Sigmoid colon (tissue), 7 donors: ENCODE measurements around the gene KSR1. TPM values are rescaled to one million over a fixed set of nuclear protein-coding genes. Genes with fewer than 3 reads are reported as not detected.

Source experiments
- DNase-seq: peaks from one replicate; pipeline ENCODE4 v3.0.0-alpha.2; 2019
- H3K27ac ChIP-seq, 4 donors: fragments of 200-600 bp; sonication (generic); one replicate each; pipeline ENCODE4 v1.5.1; 2016 to 2019; ENCODE audit warnings: mild to moderate bottlenecking in 1 of 4
- H3K27me3 ChIP-seq, 3 donors: fragments of 200-600 bp; sonication (generic); one replicate each; pipeline ENCODE4 v1.5.1; 2019; ENCODE audit warnings: mild to moderate bottlenecking in 1 of 3
- H3K36me3 ChIP-seq, 4 donors: fragments of 200-600 bp; sonication (generic); one replicate each; pipeline ENCODE4 v1.5.1; 2016 to 2019
- H3K4me1 ChIP-seq, 4 donors: fragments of 200-600 bp; sonication (generic); one replicate each; pipeline ENCODE4 v1.5.1; 2017 to 2019
- H3K4me3 ChIP-seq, 4 donors: fragments of 200-600 bp; sonication (generic); one replicate each; pipeline ENCODE4 v1.5.1; 2017 to 2019; ENCODE audit warnings: mild to moderate bottlenecking in 2 of 4, moderate library complexity in 1 of 4
- H3K9me3 ChIP-seq, 4 donors: fragments of 200-600 bp in 3 of 4; sonication (generic) in 3 of 4; one replicate each; pipeline versions ENCODE4 v1.5.1 to v1.6.1; 2013 to 2019
- EP300 ChIP-seq, 4 donors: sonication (generic); formaldehyde crosslinking; IDR thresholded peaks; one replicate each; pipeline ENCODE4 v1.6.1; 2017; ENCODE audit warnings: antibody characterized with exemption in 4 of 4
- POLR2A ChIP-seq, 2 donors: fragments of 450-650 bp; IDR thresholded peaks; one replicate each; pipeline ENCODE4 v1.6.1; 2016; ENCODE audit warnings: antibody characterized with exemption in 2 of 2, mild to moderate bottlenecking in 2 of 2, moderate library complexity in 2 of 2
- POLR2AphosphoS5 ChIP-seq, 4 donors: sonication (generic); formaldehyde crosslinking; IDR thresholded peaks; one replicate each; pipeline ENCODE4 v1.6.1; 2017; ENCODE audit warnings: antibody characterized with exemption in 4 of 4
- WGBS, 2 donors: extraction: QIAGEN DNeasy Blood & Tissue Kit; methylation state at CpG; one replicate each; pipeline ENCODE4 v1.1.7; 2013; 5-methylcytosine and 5-hydroxymethylcytosine counted together
- intact Hi-C: fragments of 100-400 bp; cut with DNase I; formaldehyde crosslinking; loops from one replicate; pipeline ENCODE4 v1.15.1; 2023
- polyA plus RNA-seq, 3 donors: library from polyadenylated mRNA; stranded (reverse); fragments of 200-250 nt; gene quantifications; one replicate each; pipeline ENCODE4 v1.2.3, GENCODE V29; 2013
- total RNA-seq, 4 donors: library from RNA; depleted of rRNA; stranded (reverse); fragments of >200 nt; gene quantifications; one replicate each; pipeline ENCODE4 v1.1.0, GENCODE V29; 2016
- TF ChIP-seq, protein P1 (sequence below), 4 experiments: fragments of 450-650 bp in 3 of 4; fragments of 200-600 bp in 1 of 4; IDR thresholded peaks; one replicate each; pipeline ENCODE4 v1.5.1; 2016 to 2019; ENCODE audit warnings: antibody characterized with exemption in 4 of 4, mild to moderate bottlenecking in 3 of 4, moderate library complexity in 2 of 4
- donor health status: healthy with polysubstance abuse.
- donor health status: Bipolar disorder and iron deficiency.
- donor health status: healthy.

Gene KSR1
- total and polyA plus RNA-seq, 7 donors, result 4.2 to 25.8 (median 18.2) TPM

- H3K4me3 ChIP-seq, result no peak overlapping the region
- H3K9me3 ChIP-seq, result no peaks in the 10 kb centered on the region
- 88 to 91% methylated on average over 6 of the region's 6 CpGs for WGBS, 2 donors
- H3K27me3 ChIP-seq, result no peaks in the 10 kb centered on the region
- intact Hi-C loops, result no loop called here
- H3K27ac ChIP-seq, result peak overlapping the region; percentile 65 to 85 (median 76)
- no peaks in the 10 kb centered on the region for H3K36me3 ChIP-seq
- peak; percentile 56 for DNase-seq
- H3K4me1 ChIP-seq, result peaks cover 0 to 46% (median 36%) of the 10 kb centered on the region in 4 donors
- TF ChIP-seq, protein P1, sequence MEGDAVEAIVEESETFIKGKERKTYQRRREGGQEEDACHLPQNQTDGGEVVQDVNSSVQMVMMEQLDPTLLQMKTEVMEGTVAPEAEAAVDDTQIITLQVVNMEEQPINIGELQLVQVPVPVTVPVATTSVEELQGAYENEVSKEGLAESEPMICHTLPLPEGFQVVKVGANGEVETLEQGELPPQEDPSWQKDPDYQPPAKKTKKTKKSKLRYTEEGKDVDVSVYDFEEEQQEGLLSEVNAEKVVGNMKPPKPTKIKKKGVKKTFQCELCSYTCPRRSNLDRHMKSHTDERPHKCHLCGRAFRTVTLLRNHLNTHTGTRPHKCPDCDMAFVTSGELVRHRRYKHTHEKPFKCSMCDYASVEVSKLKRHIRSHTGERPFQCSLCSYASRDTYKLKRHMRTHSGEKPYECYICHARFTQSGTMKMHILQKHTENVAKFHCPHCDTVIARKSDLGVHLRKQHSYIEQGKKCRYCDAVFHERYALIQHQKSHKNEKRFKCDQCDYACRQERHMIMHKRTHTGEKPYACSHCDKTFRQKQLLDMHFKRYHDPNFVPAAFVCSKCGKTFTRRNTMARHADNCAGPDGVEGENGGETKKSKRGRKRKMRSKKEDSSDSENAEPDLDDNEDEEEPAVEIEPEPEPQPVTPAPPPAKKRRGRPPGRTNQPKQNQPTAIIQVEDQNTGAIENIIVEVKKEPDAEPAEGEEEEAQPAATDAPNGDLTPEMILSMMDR (IDR thresholded peaks at IDR 0.05), result no peak
- TF ChIP-seq POLR2A (IDR thresholded peaks at IDR 0.05) (no peak), EP300 (IDR thresholded peaks at IDR 0.05) (no peak), POLR2AphosphoS5 (IDR thresholded peaks at IDR 0.05) (no peak)
Observed at GRCh38 chr17:27541301-27542023, 85.2 kb downstream of the KSR1 start.

DNA sequence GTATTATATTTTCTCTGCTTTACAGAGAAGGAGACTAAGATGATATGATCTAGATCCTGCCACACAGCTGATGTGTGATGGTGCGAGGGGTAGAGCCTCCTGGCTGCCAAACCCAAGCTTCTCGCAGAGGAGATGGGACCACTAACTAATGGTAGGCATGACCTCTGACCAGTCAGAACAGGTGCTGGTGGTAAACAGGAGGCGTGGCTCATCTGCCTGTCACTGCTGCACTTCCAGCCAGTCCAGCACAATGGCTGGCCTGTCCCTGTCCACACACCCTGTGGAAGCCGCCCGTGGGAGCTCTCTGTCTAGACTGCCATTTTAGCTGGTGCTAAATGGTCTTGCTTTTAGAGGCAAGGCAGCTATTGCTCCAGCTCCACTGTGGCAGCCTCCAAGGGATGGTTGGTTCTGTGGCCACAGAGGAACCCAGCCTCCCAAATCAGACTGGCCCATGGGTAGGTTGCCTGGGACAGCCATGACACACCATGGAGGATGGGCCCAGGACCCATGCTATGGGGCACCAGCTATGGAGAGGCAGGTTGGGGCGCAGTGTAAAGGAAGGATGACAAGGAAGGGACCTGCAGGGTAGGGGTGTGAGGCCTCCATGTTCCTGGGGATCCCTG lies 86.7 kb downstream of the KSR1 start:
- Histone ChIP-seq H3K4me1 (peaks cover 0 to 46% (median 34%) of the 10 kb centered on the region in 4 donors), H3K36me3 (no peaks in the 10 kb centered on the region), H3K27ac (no peak overlapping the region), H3K9me3 (no peaks in the 10 kb centered on the region), H3K27me3 (no peaks in the 10 kb centered on the region), H3K4me3 (no peak overlapping the region)
- TF ChIP-seq POLR2AphosphoS5 (IDR thresholded peaks at IDR 0.05) (no peak), POLR2A (IDR thresholded peaks at IDR 0.05) (no peak), EP300 (IDR thresholded peaks at IDR 0.05) (no peak)
- TF ChIP-seq, protein P1 (IDR thresholded peaks at IDR 0.05), result no peak
- WGBS, 2 donors, result 53 to 85% methylated on average over 6 of the region's 6 CpGs
- intact Hi-C loops, result no loop called here
- DNase-seq, result no peak

DNA sequence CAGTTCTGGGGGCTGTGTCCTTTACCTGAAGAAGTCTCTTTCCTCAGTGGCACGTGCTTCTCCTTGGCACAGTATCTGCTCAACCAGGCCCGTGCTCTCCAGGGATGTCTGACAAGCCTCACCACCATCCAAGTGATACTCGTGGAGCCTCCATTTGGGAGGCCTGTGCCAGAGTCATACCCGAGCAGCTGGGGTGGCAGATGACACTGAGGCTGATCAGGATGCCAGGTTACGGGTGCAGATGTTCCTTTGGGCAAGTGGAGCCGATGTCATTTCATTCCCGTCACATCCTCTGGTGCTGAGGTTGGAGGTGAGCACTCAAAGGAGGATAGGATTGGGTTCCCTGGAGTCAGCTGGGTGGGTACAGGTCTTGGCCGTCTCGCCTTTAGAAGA lies 87.2 kb downstream of the KSR1 start:
- 91 to 95% methylated on average over 9 of the region's 9 CpGs for WGBS, 2 donors
- intact Hi-C loops, result no loop called here
- TF ChIP-seq, protein P1 (IDR thresholded peaks at IDR 0.05), result no peak
- TF ChIP-seq POLR2AphosphoS5 (IDR thresholded peaks at IDR 0.05) (no peak), EP300 (IDR thresholded peaks at IDR 0.05) (no peak), POLR2A (IDR thresholded peaks at IDR 0.05) (no peak)
- DNase-seq, result no peak
- H3K4me3 ChIP-seq, result no peak overlapping the region
- H3K9me3 ChIP-seq, result no peaks in the 10 kb centered on the region
- H3K27me3 ChIP-seq, result no peaks in the 10 kb centered on the region
- peaks cover 0 to 46% (median 32%) of the 10 kb centered on the region in 4 donors for H3K4me1 ChIP-seq
- H3K36me3 ChIP-seq, result no peaks in the 10 kb centered on the region
- no peak overlapping the region for H3K27ac ChIP-seq

DNA sequence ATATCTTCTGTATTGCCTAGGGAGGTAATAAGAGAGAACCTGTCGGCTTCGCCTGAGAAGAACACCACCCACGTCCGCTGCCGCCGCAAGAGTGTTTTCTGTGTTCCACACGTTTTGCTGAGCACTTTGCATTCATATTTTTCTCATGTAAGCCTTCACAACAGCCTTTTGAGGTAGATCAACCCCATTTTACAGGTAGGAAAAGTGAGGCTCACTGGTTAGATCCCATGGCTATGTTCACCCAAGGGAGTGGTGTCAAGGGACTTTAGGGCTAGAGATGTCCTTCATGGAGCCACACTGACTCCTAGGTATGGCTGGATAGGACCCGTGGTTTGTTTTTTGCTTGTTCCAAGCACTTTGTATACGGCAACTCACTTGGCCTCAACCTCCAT lies 87.7 kb downstream of the KSR1 start:
- no peaks in the 10 kb centered on the region for H3K9me3 ChIP-seq
- no peak for TF ChIP-seq POLR2AphosphoS5 (IDR thresholded peaks at IDR 0.05)
- no peak for TF ChIP-seq POLR2A (IDR thresholded peaks at IDR 0.05)
- no peak for TF ChIP-seq EP300 (IDR thresholded peaks at IDR 0.05)
- TF ChIP-seq, protein P1 (IDR thresholded peaks at IDR 0.05), result no peak
- H3K36me3 ChIP-seq, result no peaks in the 10 kb centered on the region
- no peaks in the 10 kb centered on the region for H3K27me3 ChIP-seq
- H3K4me1 ChIP-seq, result peaks cover 0 to 46% (median 29%) of the 10 kb centered on the region in 4 donors
- 85 to 88% methylated on average over 9 of the region's 9 CpGs for WGBS, 2 donors
- intact Hi-C loops, result no loop called here
- no peak overlapping the region for H3K4me3 ChIP-seq
- no peak for DNase-seq
- H3K27ac ChIP-seq, result no peak overlapping the region
